Neural crest cell (in vitro differentiated cells): Measurements from ENCODE around the gene SRMS. TPM values are rescaled to one million over a fixed set of nuclear protein-coding genes. Genes with fewer than 3 reads are reported as not detected.

Experiments
- DNase-seq: peaks from one replicate; pipeline ENCODE4 v3.0.0; 2021; ENCODE audit warnings: low read depth, mixed read lengths, low spot score
- H3K27ac Mint-ChIP-seq: one replicate; pipeline ENCODE4 v1.8.0; 2021; ENCODE audit warnings: mild to moderate bottlenecking, mixed read lengths; ENCODE audit not compliant: unreplicated experiment
- H3K27me3 Mint-ChIP-seq: 2 replicates; pipeline ENCODE4 v1.8.0; 2021; ENCODE audit warnings: low read depth, mild to moderate bottlenecking, mixed read lengths
- H3K36me3 Mint-ChIP-seq: 2 replicates; pipeline ENCODE4 v1.8.0; 2021; ENCODE audit warnings: low read depth, mild to moderate bottlenecking, mixed read lengths
- H3K4me1 Mint-ChIP-seq: 2 replicates; pipeline ENCODE4 v1.8.0; 2021; ENCODE audit warnings: mixed read lengths
- H3K4me3 Mint-ChIP-seq: one replicate; pipeline ENCODE4 v1.8.0; 2021; ENCODE audit warnings: mild to moderate bottlenecking, mixed read lengths
- H3K9me3 Mint-ChIP-seq: 2 replicates; pipeline ENCODE4 v1.8.0; 2021; ENCODE audit warnings: mixed read lengths
- total RNA-seq: library from RNA; stranded (reverse); gene quantifications from 2 replicates; pipeline ENCODE4 v1.2.1, GENCODE V29; 2021
- TF ChIP-seq, protein P1 (sequence below): fragments of 200-600 bp; sonication (generic); conservative IDR thresholded peaks from 2 replicates; pipeline ENCODE4 v1.5.0; 2021; ENCODE audit warnings: antibody characterized with exemption, mild to moderate bottlenecking

The SRMS gene
- total RNA-seq, 1 donor from 2014 or later = not detected

DNA sequence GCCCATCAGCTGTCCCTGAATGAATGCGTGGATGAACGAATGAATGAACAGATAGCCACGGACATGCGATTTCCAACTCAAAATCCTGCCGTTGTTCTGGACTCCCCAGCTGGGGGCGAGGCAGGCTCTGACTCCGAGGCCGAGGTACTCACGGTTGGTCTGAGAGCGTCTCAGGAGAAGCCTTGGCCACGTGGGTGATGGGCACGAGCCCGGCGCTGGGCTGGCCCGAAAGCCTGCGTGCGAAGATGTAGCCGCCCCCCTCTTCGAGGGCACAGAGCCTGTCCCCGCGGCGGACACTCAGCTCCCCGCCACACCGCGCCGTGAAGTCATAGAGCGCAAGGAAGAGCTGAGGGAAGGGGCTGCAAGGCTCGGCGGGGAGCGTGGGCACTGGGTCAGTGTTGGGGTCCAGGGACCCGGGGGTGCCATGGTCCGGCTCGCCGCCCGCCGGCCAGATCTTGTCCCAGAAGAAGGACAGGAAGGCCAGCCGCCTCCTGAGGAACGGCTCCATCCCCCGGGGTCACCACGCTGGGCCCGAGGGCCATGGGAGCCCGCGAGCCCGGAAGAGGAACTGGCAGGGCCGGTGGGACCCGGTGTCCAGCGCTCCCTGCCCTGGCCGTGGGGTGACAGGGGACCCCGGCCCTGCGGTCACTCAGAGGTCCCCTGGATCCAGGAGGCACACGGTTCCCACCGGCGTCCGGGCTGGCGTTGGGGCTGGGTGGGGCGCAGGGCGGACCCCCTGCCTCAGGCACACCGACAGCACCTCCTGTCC, 409 bp downstream of the SRMS start:
- Mint-ChIP-seq H3K4me1 (peaks cover 5% of the 10 kb centered on the region), H3K27ac (no peak overlapping the region), H3K4me3 (no peak overlapping the region), H3K36me3 (no peaks in the 10 kb centered on the region), H3K27me3 (peaks cover 4% of the 10 kb centered on the region), H3K9me3 (no peaks in the 10 kb centered on the region)
- TF ChIP-seq, protein P1, sequence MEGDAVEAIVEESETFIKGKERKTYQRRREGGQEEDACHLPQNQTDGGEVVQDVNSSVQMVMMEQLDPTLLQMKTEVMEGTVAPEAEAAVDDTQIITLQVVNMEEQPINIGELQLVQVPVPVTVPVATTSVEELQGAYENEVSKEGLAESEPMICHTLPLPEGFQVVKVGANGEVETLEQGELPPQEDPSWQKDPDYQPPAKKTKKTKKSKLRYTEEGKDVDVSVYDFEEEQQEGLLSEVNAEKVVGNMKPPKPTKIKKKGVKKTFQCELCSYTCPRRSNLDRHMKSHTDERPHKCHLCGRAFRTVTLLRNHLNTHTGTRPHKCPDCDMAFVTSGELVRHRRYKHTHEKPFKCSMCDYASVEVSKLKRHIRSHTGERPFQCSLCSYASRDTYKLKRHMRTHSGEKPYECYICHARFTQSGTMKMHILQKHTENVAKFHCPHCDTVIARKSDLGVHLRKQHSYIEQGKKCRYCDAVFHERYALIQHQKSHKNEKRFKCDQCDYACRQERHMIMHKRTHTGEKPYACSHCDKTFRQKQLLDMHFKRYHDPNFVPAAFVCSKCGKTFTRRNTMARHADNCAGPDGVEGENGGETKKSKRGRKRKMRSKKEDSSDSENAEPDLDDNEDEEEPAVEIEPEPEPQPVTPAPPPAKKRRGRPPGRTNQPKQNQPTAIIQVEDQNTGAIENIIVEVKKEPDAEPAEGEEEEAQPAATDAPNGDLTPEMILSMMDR = no peak
- DNase-seq = no peak

DNA sequence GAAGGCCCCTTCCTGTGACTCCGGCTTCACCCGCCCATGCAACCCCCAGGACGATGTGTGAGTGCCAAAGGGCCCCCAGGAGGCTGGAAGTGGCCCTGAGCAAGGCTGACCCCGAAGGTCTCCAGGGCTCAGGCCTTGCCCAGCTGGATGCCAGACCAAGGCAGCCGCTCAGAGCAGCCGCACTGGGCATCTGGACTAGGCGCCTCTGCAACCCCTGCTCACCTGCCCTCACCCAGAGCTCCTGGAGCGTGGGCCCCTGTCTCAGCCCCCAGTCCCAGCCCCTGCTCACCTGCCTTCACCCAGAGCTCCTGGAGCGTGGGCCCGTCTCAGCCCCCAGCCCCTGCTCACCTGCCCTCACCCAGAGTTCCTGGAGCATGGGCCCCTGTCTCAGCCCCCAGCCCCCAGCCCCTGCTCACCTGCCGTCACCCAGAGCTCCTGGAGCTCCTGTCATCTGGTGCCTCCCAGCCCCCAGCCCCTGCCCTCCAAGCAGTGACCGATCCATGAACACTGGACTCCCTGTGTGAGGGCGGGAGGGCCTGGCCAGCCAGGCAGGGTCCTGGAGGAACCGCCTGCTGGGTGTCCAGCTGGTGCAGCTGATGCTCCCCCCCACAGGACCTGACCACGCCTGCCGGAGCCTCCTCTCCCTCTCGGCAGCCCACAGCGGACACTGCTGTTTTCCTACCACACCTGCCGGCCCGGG, 1.1 kb downstream of the SRMS start:
- H3K27ac Mint-ChIP-seq = no peak overlapping the region
- DNase-seq = no peak
- TF ChIP-seq, protein P1 = no peak
- H3K9me3 Mint-ChIP-seq = no peaks in the 10 kb centered on the region
- peaks cover 5% of the 10 kb centered on the region for H3K4me1 Mint-ChIP-seq
- H3K27me3 Mint-ChIP-seq = peaks cover 4% of the 10 kb centered on the region
- H3K4me3 Mint-ChIP-seq = no peak overlapping the region
- H3K36me3 Mint-ChIP-seq = no peaks in the 10 kb centered on the region

GRCh38 chr20:63545814-63546213, 1.7 kb downstream of the SRMS start:
- H3K27me3 Mint-ChIP-seq = no peaks in the 10 kb centered on the region
- no peaks in the 10 kb centered on the region for H3K9me3 Mint-ChIP-seq
- H3K4me1 Mint-ChIP-seq = no peaks in the 10 kb centered on the region
- TF ChIP-seq, protein P1 = no peak
- no peak overlapping the region for H3K4me3 Mint-ChIP-seq
- DNase-seq = no peak
- no peaks in the 10 kb centered on the region for H3K36me3 Mint-ChIP-seq
- H3K27ac Mint-ChIP-seq = no peak overlapping the region

DNA sequence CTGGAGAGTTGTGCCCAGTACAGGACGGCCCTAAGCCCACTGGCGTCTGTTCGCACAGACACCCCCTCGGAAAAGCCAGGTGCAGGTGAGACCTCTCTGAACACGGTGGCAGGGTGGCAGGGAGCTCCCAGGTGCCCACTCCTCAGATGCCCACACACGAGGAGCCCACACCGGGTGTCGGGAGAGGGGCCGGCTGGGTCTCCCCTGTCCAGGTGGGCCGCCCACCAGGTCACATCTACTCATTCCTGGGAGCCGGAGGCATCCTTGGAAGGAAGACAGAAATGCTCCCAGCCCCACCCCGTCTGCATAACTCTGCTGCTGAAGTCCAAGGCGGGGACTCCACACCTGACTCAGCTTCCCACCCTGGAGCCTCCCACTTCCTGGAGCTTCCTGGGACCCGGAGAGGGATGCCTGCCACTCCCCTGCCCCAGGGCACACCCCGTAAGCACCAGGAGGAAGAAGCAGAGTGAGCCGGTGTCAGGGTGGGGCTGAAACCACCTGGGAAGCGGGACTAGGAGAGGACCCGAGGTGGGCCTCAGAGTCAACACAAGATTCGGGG, 2.5 kb downstream of the SRMS start:
- Mint-ChIP-seq H3K4me3 (no peak overlapping the region), H3K27ac (no peak overlapping the region), H3K9me3 (no peaks in the 10 kb centered on the region), H3K36me3 (no peaks in the 10 kb centered on the region), H3K4me1 (no peaks in the 10 kb centered on the region), H3K27me3 (no peaks in the 10 kb centered on the region)
- TF ChIP-seq, protein P1 = no peak
- DNase-seq = no peak

- H3K4me3 Mint-ChIP-seq = no peak overlapping the region
- TF ChIP-seq, protein P1 = no peak
- DNase-seq = no peak
- no peaks in the 10 kb centered on the region for H3K9me3 Mint-ChIP-seq
- no peaks in the 10 kb centered on the region for H3K36me3 Mint-ChIP-seq
- H3K27ac Mint-ChIP-seq = no peak overlapping the region
- no peaks in the 10 kb centered on the region for H3K4me1 Mint-ChIP-seq
- H3K27me3 Mint-ChIP-seq = no peaks in the 10 kb centered on the region
These were observed 3.1 kb downstream of the SRMS start for GRCh38 chr20:63544241-63544957.
